ENCODE data around the gene RRAGC.

DNA sequence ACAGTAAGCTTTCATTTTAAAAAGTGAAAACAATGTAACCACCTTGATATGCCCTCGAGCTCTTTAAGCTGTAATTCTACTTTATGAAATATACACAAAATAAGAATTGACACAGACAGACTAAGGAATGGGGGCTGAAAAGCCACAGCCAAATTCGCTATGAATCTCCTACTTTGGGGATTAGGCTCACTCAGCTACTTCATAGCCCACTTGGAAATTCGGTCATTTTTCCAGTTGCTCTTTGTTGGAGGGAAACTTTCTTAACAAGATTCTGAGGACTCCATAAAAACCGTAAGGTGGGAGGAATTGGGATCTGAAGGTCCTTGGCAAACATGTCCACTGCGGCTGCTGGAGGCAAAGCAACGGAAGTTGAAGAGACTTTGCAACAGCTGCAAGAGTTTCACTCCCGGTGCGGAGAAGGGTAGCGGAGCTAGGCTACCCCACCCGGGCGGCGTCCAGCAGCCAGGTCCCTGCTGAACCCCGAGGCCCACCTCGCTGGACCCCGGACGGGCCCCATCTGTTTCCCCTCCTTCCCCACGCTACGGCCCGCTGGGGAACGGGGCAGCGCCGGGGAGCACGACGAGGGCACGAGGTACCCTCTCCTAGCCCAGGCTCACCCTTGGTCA is 12.9 kb upstream of the RRAGC start:
- TF ChIP-seq, protein P1, sequence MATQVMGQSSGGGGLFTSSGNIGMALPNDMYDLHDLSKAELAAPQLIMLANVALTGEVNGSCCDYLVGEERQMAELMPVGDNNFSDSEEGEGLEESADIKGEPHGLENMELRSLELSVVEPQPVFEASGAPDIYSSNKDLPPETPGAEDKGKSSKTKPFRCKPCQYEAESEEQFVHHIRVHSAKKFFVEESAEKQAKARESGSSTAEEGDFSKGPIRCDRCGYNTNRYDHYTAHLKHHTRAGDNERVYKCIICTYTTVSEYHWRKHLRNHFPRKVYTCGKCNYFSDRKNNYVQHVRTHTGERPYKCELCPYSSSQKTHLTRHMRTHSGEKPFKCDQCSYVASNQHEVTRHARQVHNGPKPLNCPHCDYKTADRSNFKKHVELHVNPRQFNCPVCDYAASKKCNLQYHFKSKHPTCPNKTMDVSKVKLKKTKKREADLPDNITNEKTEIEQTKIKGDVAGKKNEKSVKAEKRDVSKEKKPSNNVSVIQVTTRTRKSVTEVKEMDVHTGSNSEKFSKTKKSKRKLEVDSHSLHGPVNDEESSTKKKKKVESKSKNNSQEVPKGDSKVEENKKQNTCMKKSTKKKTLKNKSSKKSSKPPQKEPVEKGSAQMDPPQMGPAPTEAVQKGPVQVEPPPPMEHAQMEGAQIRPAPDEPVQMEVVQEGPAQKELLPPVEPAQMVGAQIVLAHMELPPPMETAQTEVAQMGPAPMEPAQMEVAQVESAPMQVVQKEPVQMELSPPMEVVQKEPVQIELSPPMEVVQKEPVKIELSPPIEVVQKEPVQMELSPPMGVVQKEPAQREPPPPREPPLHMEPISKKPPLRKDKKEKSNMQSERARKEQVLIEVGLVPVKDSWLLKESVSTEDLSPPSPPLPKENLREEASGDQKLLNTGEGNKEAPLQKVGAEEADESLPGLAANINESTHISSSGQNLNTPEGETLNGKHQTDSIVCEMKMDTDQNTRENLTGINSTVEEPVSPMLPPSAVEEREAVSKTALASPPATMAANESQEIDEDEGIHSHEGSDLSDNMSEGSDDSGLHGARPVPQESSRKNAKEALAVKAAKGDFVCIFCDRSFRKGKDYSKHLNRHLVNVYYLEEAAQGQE (IDR thresholded peaks at IDR 0.05; ENCODE audit: insufficient read depth in 1 of 2, low read depth in 2 of 2, low read length in 2 of 2), result no peak
- TF ChIP-seq POLR2AphosphoS5 (IDR thresholded peaks at IDR 0.05; ENCODE audit: low read depth, low read length), result no peak

Data from PFSK-1 (cell line).